GM20000 (cell line): ENCODE data around the gene IFT122.

ENCODE experiments used
- DNase-seq: peaks from one replicate; pipeline ENCODE4 v3.0.0; 2012; ENCODE audit warnings: low spot score
- TF ChIP-seq, protein P1 (sequence below): IDR thresholded peaks from 2 replicates; pipeline ENCODE4 v1.5.1; 2012; ENCODE audit warnings: mild to moderate bottlenecking, control low read depth; ENCODE audit errors: extremely low read depth, missing control alignments

The IFT122 gene

DNA sequence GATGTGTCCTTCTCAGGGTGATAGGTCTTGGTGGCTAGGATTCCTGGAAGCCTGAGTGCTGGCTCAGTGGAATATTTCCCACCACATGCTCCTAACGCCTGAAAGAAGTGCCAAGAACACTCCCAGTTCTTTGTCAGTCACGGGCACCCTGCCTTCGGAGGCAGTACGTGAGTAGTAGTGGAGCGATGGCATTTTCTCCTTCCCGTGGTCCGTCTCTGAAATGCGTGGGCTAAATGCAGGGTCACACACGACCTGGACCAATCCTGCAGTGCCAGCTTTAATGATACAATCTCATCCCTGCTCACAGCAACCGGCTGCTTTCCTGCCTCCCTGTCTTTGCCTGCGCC, 117.5 kb downstream of the IFT122 start:
- TF ChIP-seq, protein P1, sequence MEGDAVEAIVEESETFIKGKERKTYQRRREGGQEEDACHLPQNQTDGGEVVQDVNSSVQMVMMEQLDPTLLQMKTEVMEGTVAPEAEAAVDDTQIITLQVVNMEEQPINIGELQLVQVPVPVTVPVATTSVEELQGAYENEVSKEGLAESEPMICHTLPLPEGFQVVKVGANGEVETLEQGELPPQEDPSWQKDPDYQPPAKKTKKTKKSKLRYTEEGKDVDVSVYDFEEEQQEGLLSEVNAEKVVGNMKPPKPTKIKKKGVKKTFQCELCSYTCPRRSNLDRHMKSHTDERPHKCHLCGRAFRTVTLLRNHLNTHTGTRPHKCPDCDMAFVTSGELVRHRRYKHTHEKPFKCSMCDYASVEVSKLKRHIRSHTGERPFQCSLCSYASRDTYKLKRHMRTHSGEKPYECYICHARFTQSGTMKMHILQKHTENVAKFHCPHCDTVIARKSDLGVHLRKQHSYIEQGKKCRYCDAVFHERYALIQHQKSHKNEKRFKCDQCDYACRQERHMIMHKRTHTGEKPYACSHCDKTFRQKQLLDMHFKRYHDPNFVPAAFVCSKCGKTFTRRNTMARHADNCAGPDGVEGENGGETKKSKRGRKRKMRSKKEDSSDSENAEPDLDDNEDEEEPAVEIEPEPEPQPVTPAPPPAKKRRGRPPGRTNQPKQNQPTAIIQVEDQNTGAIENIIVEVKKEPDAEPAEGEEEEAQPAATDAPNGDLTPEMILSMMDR: no peak

DNA sequence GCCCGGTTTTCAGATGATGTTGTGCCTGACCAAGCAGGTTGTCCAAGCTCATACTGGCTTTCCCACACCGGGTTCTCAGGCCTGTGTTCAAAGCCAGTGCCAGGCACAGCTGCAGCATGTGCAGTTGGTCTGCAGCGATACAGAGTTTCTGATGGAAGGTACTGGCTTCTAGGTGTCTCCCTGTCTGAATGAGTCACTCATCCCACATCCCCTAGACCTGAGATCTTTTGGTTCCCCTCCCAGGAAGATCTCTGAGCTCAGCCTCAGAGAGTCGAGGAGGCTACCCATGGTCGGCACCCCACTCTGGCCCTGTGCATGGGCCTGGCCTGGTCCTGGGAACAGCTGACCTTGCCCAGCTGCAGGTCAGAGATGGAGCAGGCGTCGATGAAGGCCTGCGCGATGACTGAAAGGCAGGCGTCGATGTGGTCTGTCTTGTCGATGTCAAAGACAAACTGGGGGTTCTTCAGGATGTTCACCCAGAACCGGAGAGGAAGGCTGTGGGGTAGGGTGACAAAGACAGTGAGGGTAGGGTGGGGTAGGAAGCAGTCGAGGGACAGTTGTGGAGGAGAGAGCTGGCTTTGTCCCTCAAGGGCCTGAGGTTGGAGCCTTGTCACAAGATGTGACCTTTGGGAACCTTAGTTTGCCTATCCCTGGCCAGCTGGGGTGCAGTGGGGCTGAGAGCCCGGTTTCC, 118.2 kb downstream of the IFT122 start:
- no peak for DNase-seq
- TF ChIP-seq, protein P1: no peak

More for the DNA sequence above, 117.5 kb downstream of the IFT122 start:
- no peak for DNase-seq

DNA sequence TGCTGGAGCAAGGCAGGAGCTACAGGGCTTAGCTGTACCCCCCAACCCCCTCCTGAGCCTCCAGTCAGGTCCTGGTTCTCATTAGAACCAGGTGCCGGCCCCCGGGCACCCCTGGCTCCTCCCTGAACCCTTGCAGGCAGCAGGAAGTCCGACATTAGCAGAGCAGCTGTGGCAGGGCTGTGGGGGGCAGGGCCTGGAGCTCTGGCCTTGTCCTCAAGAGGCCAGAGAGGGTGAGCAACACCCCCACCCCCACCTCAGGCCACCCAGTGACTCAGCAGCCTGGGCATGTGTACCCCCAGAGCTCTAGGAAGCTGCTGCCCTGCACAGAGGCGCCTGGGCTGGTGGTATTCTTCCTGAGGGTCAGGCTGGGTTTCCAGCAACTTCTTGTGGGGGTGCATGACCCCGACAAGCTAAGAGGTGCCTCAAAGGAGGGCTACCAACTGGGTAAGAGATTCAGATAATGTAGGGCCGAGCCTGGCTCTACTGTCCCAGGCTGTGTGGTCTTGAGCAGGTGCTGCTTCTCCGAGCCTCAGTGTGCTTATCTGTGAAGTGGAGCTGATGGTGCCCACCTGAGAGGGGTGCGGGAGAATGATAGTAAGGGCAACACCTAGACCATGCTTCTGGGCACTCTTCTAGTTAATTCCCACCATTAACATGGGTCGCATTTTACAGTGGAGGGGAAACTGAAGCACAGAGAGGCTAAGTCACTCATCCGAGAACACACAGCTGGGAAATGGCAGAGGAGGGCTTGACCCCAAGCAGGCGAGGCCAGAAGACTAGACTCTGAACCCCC, 118.9 kb downstream of the IFT122 start:
- TF ChIP-seq, protein P1: no peak
- no peak for DNase-seq

DNA sequence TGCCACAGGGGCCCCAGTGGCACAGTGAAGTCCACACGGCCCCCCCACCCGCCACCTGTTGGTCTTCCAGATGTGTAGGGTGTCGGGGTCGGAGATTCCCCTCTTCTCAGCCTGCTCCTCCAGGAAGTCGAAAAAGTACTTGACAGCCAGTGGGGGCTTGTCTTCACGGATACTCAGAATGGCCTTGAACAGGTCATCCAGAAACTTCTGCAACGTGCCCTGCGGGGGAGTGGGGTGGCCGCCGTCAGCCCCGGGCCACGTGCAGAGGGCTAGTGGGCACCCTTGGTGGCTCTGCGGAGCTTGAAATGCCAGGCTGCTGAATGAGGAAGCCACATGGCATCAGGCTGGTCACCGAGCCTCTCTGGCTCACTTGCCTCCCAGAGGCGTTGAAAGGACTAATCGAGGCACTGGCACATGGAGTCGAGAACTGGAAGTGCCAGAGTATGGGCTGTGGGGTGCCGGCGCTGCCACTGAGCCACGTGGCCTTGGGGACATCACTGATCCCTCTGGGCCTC, 119.6 kb downstream of the IFT122 start:
- DNase-seq: no peak
- TF ChIP-seq, protein P1: no peak

DNA sequence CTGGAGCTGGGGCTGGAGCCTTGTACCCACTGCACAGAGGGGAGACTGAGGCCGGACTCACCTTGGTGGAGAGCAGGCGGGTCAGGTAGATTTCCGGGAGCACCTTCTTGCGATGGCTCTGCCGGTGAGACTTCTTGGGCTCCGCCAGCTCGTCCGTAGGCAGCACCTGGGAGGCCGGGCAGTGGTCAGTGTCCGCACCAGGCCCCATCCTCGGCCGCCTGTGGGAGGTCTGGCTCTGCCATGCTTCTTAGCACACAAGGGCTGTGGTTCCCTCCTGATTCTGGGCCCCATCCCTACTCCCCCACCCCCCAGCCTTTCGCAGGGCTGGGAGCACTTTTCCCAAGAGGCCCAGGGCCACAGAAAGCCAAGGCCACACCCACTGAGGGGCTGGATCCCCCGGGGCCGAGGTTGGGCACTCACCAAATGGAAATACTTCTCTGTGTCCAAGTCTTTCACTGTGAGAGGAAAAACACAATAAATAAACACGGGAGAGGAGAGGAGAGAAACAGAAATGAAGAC, 120.3 kb downstream of the IFT122 start:
- TF ChIP-seq, protein P1: no peak
- DNase-seq: no peak

DNA sequence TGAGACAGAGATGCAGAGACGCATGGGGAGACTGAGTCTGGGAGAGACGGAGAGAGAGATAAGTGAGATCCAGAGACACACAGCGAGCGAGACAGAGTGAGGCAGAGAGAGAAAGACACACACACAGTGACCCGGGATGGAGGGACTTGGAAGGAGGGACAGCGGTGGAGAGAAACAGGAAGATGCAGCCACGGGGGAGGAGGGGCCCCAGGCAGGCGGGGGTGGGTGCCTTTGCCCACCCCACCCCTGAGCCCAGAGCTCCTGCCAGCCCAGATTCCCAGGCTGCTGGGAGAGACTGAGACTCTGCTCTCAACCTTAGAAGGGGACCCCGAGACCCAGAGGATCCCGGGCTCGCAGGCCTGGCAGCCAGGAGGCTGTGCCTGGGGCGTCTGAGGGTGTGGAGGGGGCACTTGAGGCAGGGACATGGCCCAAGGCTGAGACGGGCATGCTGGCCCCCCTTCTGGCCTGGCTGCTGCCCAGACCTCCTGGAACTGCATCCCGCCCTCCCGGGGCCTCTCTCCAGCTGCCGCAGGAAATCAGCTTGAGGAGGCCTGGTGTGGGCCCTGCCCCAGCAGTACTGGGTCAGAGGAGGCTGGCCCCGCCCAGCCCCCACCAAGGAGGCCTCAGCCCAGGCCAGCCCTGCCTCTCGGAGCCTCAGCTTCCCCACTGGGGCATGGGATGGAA, 121.0 kb downstream of the IFT122 start:
- DNase-seq: no peak
- TF ChIP-seq, protein P1: no peak

DNA sequence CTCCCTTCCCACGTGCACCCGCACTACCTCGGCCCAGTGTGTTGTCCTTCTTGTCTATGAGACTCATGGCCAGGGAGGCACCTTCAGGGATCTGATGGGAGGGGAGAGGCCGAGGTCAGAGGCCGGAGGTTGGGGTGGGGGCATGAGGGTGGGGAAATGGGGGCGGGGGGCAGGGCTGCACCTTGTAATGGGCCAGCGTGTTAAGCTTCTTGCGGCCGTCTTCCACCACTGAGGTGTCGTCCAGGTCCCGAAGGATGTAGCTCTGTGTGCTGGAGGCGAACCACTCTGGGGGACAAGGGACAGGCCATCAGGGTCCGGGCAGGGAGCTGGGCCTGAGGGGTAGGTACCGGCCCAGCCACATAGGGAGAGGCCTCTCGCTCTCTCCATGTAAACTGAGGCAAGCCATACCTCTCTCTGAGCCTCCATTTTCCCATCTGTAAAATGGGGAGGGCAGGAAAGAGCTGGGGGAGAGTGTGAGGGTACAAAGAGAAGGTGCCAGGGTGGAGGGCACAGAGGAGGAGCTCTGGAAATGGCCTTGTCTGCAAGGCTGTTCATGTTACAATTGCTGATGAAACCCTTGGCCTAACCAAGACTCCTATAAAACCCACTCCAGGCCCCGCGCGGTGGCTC, 121.7 kb downstream of the IFT122 start:
- no peak for DNase-seq
- TF ChIP-seq, protein P1: no peak
